Activated T-cell treated with anti-CD3 and anti-CD28 coated beads, Interleukin-2, amount 50 U/mL, for 72 hours (primary cell): ENCODE measurements around the gene GABRB1. TPM values are rescaled to one million over a fixed set of nuclear protein-coding genes. Genes with fewer than 3 reads are reported as not detected.

Experiments used
- ATAC-seq, 2 donors: fragments of 150-1000 bp; cut with Tn5 transposase; replicated peaks in 1 of 2; 2 replicates each; pipeline ENCODE4 v1.10.0; 2021; ENCODE audit warnings: moderate library complexity in 2 of 2, mild to moderate bottlenecking in 1 of 2
- DNase-seq, 2 donors: peaks; one replicate each; pipeline ENCODE4 v3.0.0; 2021 to 2022; ENCODE audit warnings: mixed read lengths in 1 of 2
- H3K27ac Mint-ChIP-seq: one replicate; pipeline ENCODE4 v1.8.0; 2022; ENCODE audit warnings: mild to moderate bottlenecking, moderate library complexity, mixed read lengths
- H3K27me3 Mint-ChIP-seq: one replicate; pipeline ENCODE4 v1.8.0; 2022; ENCODE audit warnings: low read depth, mixed read lengths
- H3K36me3 Mint-ChIP-seq, 2 donors: one replicate each; pipeline ENCODE4 v1.8.0; 2022; ENCODE audit warnings: mixed read lengths in 2 of 2, mild to moderate bottlenecking in 1 of 2; ENCODE audit not compliant: insufficient read depth in 2 of 2
- H3K4me1 Mint-ChIP-seq: one replicate; pipeline ENCODE4 v1.8.0; 2022; ENCODE audit warnings: low read depth, mixed read lengths
- H3K4me3 Mint-ChIP-seq, 2 donors: one replicate each; pipeline ENCODE4 v1.8.0; 2022; ENCODE audit warnings: mild to moderate bottlenecking in 2 of 2, mixed read lengths in 2 of 2, moderate library complexity in 2 of 2
- H3K9me3 Mint-ChIP-seq, 2 donors: one replicate each; pipeline ENCODE4 v1.8.0; 2022; ENCODE audit warnings: mixed read lengths in 2 of 2
- total RNA-seq, 2 donors: library from RNA; stranded (reverse); gene quantifications; one replicate each; pipeline ENCODE4 v1.2.3, GENCODE V29; 2022

GABRB1 gene
- total RNA-seq, 2 donors from 2014 or later: not detected

DNA sequence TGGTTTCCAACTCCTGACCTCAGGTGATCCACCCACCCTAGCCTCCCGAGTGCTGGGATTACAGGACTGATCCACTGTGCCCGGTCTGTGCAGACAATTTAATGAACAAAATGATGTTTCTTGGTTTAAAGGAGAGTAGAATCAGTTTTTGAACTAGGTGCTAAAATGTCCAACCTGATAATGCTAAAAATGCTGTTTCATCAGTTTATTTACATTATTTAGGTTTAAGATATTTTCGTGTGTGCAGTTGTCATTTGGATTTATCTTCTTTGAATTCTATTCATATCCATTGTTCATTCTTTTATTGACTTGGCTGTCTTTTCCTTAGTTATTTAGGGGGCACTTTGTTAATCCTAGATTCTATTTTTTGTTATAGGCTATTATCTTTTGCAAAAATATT lies 18.0 kb upstream of the GABRB1 start:
- peaks cover 20% of the 10 kb centered on the region for H3K4me1 Mint-ChIP-seq
- ATAC-seq: no peak
- DNase-seq: no peak
- no peaks in the 10 kb centered on the region for H3K36me3 Mint-ChIP-seq
- H3K9me3 Mint-ChIP-seq: no peaks in the 10 kb centered on the region
- H3K4me3 Mint-ChIP-seq: no peak overlapping the region
- no peak overlapping the region for H3K27ac Mint-ChIP-seq
- H3K27me3 Mint-ChIP-seq: no peaks in the 10 kb centered on the region

- Mint-ChIP-seq H3K4me1 (peaks cover 8% of the 10 kb centered on the region), H3K4me3 (no peak overlapping the region), H3K27me3 (no peaks in the 10 kb centered on the region), H3K36me3 (peaks cover 0 to 2% of the 10 kb centered on the region in 2 donors), H3K27ac (no peak overlapping the region), H3K9me3 (peaks cover 0 to 2% of the 10 kb centered on the region in 2 donors)
- DNase-seq (no peak), ATAC-seq (no peak)
These were observed 14.3 kb upstream of the GABRB1 start for GRCh38 chr4:47017081-47017480.

DNA sequence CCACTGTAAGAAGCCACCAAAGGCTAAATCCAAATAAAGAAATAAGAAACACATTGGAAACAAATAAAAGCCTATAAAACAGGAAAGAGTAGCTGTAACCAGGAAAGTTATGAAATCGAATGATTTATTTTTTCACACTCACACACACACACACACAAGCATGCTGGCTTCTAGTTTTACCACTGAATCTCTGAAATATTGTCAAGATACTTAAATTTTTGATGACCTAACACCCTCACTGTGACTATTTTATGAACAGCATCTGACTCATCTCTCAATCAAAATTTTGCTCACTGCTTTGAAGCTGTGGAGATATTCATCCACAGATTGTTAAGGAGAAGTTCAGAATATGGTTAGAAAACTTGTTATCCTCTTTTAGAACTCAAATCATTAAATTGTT lies 13.9 kb upstream of the GABRB1 start:
- H3K27ac Mint-ChIP-seq: no peak overlapping the region
- no peaks in the 10 kb centered on the region for H3K27me3 Mint-ChIP-seq
- ATAC-seq (no peak), DNase-seq (no peak)
- peaks cover 8% of the 10 kb centered on the region for H3K4me1 Mint-ChIP-seq
- no peak overlapping the region for H3K4me3 Mint-ChIP-seq
- H3K9me3 Mint-ChIP-seq: peaks cover 0 to 2% of the 10 kb centered on the region in 2 donors
- H3K36me3 Mint-ChIP-seq: peaks cover 0 to 2% of the 10 kb centered on the region in 2 donors

DNA sequence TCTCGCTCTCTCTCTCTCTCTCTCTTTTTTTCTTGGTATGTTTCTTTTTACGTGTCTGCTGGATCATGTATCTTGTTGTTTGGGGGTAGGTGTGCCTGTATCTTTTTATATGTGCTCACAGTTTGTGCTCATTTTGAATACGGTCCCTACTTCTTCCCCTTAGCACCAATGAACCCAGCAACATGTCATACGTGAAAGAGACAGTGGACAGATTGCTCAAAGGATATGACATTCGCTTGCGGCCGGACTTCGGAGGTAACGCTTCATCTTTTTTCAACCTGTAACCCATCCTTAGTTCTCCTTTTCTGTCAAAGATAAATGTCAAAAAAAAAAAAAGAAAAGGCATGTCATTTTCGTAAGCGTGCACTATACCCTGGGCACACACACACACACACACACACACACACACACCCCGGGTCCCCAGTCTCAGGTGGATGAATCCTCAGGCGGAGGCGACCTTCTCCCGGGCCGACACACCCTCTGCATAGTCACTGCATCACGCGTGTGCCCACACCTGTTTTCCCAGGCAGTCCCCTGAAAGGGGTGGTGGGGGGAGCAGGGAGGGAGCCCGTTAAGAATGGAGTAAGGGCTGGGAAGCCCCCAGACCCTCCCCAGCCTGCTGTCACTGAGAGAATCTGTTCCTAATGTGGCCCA lies 511 bp downstream of the GABRB1 start:
- Mint-ChIP-seq H3K4me3 (peak overlapping the region; percentile 70 to 83), H3K9me3 (no peaks in the 10 kb centered on the region), H3K36me3 (peaks cover 0 to 2% of the 10 kb centered on the region in 2 donors), H3K4me1 (peaks cover 16% of the 10 kb centered on the region), H3K27me3 (peaks cover 41% of the 10 kb centered on the region), H3K27ac (peak overlapping the region; percentile 6)
- ATAC-seq (peak; percentile 49 to 56), DNase-seq (peak in 1 of 2 donors; percentile 6)

- peaks cover 0 to 2% of the 10 kb centered on the region in 2 donors for H3K36me3 Mint-ChIP-seq
- H3K4me1 Mint-ChIP-seq: peaks cover 16% of the 10 kb centered on the region
- peak; percentile 91 to 93 for ATAC-seq
- no peak overlapping the region for H3K27ac Mint-ChIP-seq
- H3K27me3 Mint-ChIP-seq: peaks cover 41% of the 10 kb centered on the region
- DNase-seq: peak; percentile 64 to 70
- no peaks in the 10 kb centered on the region for H3K9me3 Mint-ChIP-seq
- H3K4me3 Mint-ChIP-seq: peak overlapping the region; percentile 70 to 83
These were observed 1.2 kb downstream of the GABRB1 start for GRCh38 chr4:47032405-47033106.

DNA sequence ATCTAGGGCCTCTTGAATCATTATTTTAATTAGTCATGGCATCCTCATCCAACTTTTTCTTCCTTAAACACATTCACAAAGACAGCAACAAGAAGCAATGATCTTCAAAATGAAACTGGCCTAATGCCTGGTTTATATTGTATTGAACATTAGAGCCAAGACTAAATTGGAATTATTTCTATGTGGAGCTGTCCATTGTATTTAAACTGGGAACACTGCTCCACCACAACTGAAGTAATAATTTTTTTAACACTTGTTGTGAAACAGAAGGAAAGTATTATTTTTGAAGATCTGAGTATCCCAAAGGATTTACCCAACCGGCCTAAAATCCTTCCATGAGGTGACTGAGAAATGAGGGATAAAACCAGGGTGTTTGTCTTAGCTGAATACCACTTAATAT lies 6.9 kb downstream of the GABRB1 start:
- Mint-ChIP-seq H3K9me3 (no peaks in the 10 kb centered on the region), H3K4me3 (no peak overlapping the region), H3K27me3 (peaks cover 19% of the 10 kb centered on the region), H3K4me1 (no peaks in the 10 kb centered on the region), H3K36me3 (no peaks in the 10 kb centered on the region), H3K27ac (no peak overlapping the region)
- ATAC-seq (no peak), DNase-seq (no peak)

DNA sequence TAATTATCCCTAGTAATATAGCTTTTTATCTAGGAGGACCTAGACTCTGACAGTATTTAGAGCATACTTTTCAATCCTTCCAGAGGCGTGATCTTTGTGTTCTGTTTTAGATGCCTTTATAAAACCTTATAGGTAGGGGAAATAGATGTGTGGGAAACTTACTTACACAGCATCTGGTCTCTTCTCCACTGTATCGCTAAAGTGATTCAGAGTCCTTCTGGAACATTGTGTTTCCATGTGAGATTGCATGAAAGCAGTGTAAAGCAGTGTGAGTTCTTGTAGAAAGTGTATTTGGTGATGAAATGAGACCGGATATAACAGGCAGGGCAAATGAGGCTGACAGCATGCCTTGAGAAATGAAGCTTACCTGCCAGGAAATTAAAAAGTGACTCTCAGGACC lies 9.5 kb downstream of the GABRB1 start:
- Mint-ChIP-seq H3K4me1 (no peaks in the 10 kb centered on the region), H3K27me3 (peaks cover 28% of the 10 kb centered on the region), H3K27ac (no peak overlapping the region), H3K9me3 (no peaks in the 10 kb centered on the region), H3K4me3 (no peak overlapping the region), H3K36me3 (no peaks in the 10 kb centered on the region)
- ATAC-seq: no peak
- DNase-seq: no peak

DNA sequence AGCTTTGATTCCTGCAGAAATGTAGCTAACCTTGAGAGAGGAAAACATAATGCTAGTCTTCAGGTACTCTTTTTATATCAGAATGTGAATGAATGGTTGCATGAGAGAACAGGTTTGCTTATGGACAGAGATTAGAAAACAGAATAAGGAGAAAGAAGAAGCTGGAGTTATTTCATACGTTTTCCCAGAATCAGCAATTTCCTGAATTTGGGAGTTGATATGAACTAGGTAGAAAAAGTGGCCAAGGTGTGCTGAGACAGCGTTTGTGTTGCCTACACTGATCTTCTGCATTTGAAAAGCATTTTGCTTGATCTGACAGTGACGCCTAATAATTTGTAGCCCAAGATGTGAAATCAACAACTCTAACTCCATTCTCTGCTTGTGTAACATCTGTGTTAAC lies 12.5 kb downstream of the GABRB1 start:
- Mint-ChIP-seq H3K4me1 (no peaks in the 10 kb centered on the region), H3K4me3 (no peak overlapping the region), H3K27ac (no peak overlapping the region), H3K9me3 (no peaks in the 10 kb centered on the region), H3K36me3 (no peaks in the 10 kb centered on the region), H3K27me3 (peaks cover 39% of the 10 kb centered on the region)
- DNase-seq (no peak), ATAC-seq (no peak)

DNA sequence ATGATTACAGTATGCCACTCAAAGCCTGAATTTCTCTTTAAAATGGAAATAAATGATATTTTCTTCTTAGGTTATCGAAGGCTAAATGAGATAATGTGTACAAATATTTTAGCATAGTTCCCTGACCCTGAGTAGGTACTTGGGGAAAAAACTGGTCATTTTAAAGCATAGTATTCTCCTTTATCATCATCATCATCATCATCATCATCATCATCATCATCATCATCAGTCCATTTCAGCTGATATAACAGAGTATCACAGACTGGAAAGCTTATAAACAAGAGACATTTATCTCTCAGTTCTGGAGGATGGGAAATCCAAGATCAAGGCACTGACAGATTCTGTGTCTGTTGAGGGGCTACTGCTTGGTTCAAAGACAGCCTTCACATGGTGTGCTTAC lies 13.9 kb downstream of the GABRB1 start:
- Mint-ChIP-seq H3K27ac (no peak overlapping the region), H3K36me3 (no peaks in the 10 kb centered on the region), H3K27me3 (peaks cover 44% of the 10 kb centered on the region), H3K4me1 (no peaks in the 10 kb centered on the region), H3K9me3 (no peaks in the 10 kb centered on the region), H3K4me3 (no peak overlapping the region)
- ATAC-seq (no peak), DNase-seq (no peak)

DNA sequence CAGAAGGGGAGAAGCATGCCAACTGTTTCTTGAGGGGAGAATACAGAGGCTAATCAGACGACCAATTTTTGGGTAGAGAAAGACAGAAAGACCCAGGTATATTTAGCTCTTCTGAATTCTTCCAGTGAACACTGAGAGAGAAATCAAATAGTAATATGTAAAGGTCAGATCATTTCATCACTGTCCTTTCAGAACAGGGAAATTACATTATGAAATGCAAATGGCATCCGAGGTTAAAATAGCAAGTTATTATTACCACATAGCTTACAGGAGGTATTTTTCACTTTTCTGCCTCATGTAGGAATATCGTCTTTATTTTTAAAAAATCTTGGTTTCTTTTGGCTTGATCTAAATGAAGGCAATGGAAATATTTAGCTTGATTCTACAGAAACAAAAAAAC lies 18.0 kb downstream of the GABRB1 start:
- ATAC-seq: no peak

DNA sequence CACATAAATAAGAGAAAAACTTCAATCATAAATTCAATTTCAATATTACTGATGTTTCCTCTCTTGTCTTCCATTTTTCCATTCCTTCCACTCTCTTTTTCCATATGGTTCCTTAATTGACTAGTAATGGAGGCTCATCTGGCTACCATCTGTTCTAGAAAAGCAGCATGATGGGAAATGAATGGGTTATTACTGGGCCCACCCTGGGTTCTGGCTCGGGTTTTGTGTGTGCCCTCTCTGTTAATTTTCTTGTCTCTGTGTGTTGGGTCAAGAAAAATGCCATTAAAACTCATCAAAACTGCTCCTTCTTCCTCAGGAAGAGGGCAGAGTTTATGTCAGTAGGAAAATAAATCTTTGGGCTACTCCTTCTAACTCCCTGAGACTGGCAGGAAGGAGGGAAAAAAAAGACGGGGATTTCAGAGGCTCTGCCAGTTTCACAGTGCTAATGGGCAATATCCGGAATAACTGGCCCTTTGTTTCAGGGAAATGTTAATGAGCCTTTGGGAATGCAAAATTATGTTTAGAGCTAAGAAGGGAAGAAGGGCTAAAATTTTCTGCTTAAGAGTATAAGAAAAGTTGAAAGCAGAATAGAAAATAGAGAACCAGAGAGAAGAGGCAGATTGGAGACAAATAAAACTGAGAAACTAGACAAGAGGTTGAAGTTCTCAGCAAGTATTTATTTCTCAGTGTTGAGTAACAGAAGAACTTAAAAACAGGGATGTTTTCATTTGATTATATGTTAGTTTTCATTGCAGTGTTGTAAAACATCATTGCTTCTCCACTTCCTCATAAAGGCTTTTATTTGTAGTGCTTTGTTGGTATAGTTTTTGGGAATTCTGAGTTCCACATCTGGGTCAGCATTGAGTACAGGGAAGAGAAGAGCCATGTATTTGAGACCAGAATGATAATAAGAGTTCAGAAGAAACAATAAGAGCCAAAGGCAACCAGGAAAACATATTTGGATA lies 19.7 kb downstream of the GABRB1 start:
- H3K27me3 Mint-ChIP-seq: peaks cover 32% of the 10 kb centered on the region
- no peaks in the 10 kb centered on the region for H3K36me3 Mint-ChIP-seq
- DNase-seq (no peak), ATAC-seq (no peak)
- H3K27ac Mint-ChIP-seq: no peak overlapping the region
- H3K4me3 Mint-ChIP-seq: no peak overlapping the region
- no peaks in the 10 kb centered on the region for H3K9me3 Mint-ChIP-seq
- H3K4me1 Mint-ChIP-seq: no peaks in the 10 kb centered on the region

More for the DNA sequence above, 18.0 kb downstream of the GABRB1 start:
- Mint-ChIP-seq H3K27ac (no peak overlapping the region), H3K4me3 (no peak overlapping the region), H3K27me3 (peaks cover 38% of the 10 kb centered on the region), H3K4me1 (no peaks in the 10 kb centered on the region), H3K9me3 (no peaks in the 10 kb centered on the region), H3K36me3 (no peaks in the 10 kb centered on the region)
- no peak for DNase-seq

- H3K9me3 Mint-ChIP-seq: no peaks in the 10 kb centered on the region
- H3K27me3 Mint-ChIP-seq: peaks cover 24% of the 10 kb centered on the region
- DNase-seq: no peak
- no peak overlapping the region for H3K4me3 Mint-ChIP-seq
- no peaks in the 10 kb centered on the region for H3K4me1 Mint-ChIP-seq
- no peak overlapping the region for H3K27ac Mint-ChIP-seq
- no peak for ATAC-seq
- no peaks in the 10 kb centered on the region for H3K36me3 Mint-ChIP-seq
These were observed 22.1 kb downstream of the GABRB1 start for GRCh38 chr4:47053485-47053884.

DNA sequence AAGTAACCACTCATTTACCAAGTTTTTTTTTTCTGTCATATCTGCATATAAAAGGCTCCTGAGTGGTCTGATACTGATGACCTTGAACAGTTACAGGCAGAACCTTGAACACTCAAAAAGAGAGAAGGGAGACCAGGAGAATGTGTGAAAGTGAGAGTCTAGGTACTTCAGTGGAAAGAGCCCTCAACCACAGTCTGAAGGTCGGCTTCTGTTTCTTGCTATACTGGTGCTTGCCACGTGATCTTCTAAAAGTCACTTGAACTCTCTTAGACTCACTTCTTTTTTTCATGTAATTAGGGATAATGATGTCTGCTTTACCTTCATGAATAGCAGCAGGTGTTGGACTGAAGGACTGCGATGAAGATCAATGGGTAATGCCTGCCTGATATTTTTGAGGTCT lies 22.8 kb downstream of the GABRB1 start:
- Mint-ChIP-seq H3K4me3 (no peak overlapping the region), H3K27ac (no peak overlapping the region), H3K4me1 (no peaks in the 10 kb centered on the region), H3K9me3 (no peaks in the 10 kb centered on the region), H3K27me3 (peaks cover 20% of the 10 kb centered on the region), H3K36me3 (no peaks in the 10 kb centered on the region)
- DNase-seq (no peak), ATAC-seq (peak; percentile 41 to 45)
